ENCODE data around the gene ACP3.

DNA sequence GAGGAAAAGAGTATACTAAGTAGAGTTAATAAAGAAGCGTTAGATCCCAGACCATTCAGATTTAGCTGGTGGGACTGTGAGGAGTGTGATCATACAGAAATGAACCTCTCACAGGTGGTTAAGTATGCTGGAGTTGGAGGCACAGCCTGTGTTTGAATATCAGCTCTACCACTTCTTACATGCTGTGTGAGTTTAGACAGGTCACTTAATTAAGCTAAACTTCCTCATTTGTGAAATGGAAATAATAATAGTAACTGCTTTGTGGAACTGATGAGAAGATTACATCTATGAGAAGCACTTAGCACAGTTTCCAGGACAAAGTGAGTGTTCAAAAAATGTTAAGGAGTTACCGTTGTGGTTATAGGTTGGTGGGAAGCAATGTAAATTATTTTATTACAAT is 8.4 kb downstream of the ACP3 start:
- no peak for TF ChIP-seq ZFP1 (CRISPR knock-in tag; IDR thresholded peaks at IDR 0.05)
- TF ChIP-seq PTTG1 (tag; IDR thresholded peaks at IDR 0.05; ENCODE audit: low read depth): no peak

All from K562 (cell line).